Chondrocyte (in vitro differentiated cells): ENCODE data around the gene KANK3. TPM values are rescaled to one million over a fixed set of nuclear protein-coding genes. Genes with fewer than 3 reads are reported as not detected.
A peak's percentile ranks its signal among the peaks of the same experiment; 100 is the strongest.

Experiments
- DNase-seq: peaks from one replicate; pipeline ENCODE4 v3.0.0; 2021; ENCODE audit warnings: mixed read lengths, low spot score
- H3K27ac Mint-ChIP-seq: one replicate; pipeline ENCODE4 v1.8.0; 2021; ENCODE audit warnings: mild to moderate bottlenecking, moderate library complexity, mixed read lengths; ENCODE audit not compliant: unreplicated experiment
- H3K27me3 Mint-ChIP-seq: 2 replicates; pipeline ENCODE4 v1.8.0; 2021; ENCODE audit warnings: low read depth, mixed read lengths
- H3K36me3 Mint-ChIP-seq: 2 replicates; pipeline ENCODE4 v1.8.0; 2021; ENCODE audit warnings: low read depth, mixed read lengths
- H3K4me1 Mint-ChIP-seq: 2 replicates; pipeline ENCODE4 v1.8.0; 2021; ENCODE audit warnings: low read depth, mild to moderate bottlenecking, mixed read lengths
- H3K4me3 Mint-ChIP-seq: one replicate; pipeline ENCODE4 v1.8.0; 2021; ENCODE audit warnings: mild to moderate bottlenecking, moderate library complexity, mixed read lengths; ENCODE audit not compliant: unreplicated experiment
- H3K9me3 Mint-ChIP-seq: 2 replicates; pipeline ENCODE4 v1.8.0; 2021; ENCODE audit warnings: low read depth, mixed read lengths
- total RNA-seq: library from RNA; stranded (reverse); gene quantifications from 3 replicates; pipeline ENCODE4 v1.2.1, GENCODE V29; 2021
- TF ChIP-seq, protein P1 (sequence below): fragments of 200-600 bp; sonication (generic); IDR thresholded peaks from 2 replicates; pipeline ENCODE4 v1.5.0; 2021; ENCODE audit warnings: antibody characterized with exemption, mild to moderate bottlenecking, moderate library complexity

Gene KANK3
- total RNA-seq, 1 donor from 2014 or later: 1.2 TPM

GRCh38 chr19:8335343-8336071, 7.6 kb downstream of the KANK3 start:
- Mint-ChIP-seq H3K27me3 (peaks cover 26% of the 10 kb centered on the region), H3K4me3 (no peak overlapping the region), H3K36me3 (no peaks in the 10 kb centered on the region), H3K9me3 (no peaks in the 10 kb centered on the region), H3K4me1 (peaks cover 5% of the 10 kb centered on the region), H3K27ac (no peak overlapping the region)
- DNase-seq: no peak
- TF ChIP-seq, protein P1, sequence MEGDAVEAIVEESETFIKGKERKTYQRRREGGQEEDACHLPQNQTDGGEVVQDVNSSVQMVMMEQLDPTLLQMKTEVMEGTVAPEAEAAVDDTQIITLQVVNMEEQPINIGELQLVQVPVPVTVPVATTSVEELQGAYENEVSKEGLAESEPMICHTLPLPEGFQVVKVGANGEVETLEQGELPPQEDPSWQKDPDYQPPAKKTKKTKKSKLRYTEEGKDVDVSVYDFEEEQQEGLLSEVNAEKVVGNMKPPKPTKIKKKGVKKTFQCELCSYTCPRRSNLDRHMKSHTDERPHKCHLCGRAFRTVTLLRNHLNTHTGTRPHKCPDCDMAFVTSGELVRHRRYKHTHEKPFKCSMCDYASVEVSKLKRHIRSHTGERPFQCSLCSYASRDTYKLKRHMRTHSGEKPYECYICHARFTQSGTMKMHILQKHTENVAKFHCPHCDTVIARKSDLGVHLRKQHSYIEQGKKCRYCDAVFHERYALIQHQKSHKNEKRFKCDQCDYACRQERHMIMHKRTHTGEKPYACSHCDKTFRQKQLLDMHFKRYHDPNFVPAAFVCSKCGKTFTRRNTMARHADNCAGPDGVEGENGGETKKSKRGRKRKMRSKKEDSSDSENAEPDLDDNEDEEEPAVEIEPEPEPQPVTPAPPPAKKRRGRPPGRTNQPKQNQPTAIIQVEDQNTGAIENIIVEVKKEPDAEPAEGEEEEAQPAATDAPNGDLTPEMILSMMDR: peak; percentile 43

DNA sequence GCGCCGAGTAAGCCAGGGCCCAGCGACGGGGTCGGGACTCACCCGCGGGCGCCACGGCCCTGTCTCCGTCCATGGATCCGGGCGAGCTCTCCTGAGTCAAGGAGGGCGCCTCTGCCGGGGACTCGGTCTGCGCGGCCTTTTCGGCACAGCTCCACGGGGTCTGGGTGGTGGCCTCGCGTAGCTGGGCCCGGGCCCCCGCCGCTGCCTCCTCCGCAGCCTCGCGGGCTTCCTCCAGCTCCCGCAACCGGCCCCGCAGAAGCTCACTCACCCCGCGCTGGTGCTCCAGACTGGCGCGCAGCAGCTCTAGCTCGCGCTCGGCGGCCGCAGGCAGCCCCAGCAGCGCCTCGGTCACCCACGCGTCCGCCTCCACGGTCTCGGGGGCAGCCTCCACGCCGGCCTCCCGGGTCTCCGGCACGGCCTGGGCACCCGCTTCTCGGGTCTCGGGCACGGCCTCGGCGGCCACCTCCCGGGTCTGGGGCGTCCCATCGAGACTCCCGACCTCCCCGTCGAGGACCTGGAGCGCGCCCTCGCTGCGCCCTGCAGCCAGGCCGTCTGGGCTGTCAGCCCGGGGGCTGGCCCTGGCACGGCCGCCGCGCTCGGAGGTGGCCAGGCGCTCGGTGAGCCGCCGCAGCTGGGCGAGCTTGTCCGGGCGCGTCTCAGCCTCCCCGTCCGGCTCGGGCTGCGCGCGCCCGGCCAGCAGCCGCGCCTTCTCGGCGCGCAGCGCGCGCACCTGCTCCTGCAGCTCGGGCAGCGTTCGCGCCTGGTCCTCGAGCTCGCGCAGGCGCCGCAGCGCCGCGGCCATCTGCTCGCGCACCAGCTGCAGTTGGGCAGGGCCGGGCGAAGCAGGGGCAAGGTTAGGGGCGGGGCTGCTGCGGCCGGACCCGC, 8.4 kb downstream of the KANK3 start:
- H3K27me3 Mint-ChIP-seq: peaks cover 21% of the 10 kb centered on the region
- TF ChIP-seq, protein P1: no peak
- DNase-seq: no peak
- H3K4me1 Mint-ChIP-seq: peaks cover 4% of the 10 kb centered on the region
- H3K36me3 Mint-ChIP-seq: no peaks in the 10 kb centered on the region
- H3K4me3 Mint-ChIP-seq: no peak overlapping the region
- H3K27ac Mint-ChIP-seq: no peak overlapping the region
- no peaks in the 10 kb centered on the region for H3K9me3 Mint-ChIP-seq

DNA sequence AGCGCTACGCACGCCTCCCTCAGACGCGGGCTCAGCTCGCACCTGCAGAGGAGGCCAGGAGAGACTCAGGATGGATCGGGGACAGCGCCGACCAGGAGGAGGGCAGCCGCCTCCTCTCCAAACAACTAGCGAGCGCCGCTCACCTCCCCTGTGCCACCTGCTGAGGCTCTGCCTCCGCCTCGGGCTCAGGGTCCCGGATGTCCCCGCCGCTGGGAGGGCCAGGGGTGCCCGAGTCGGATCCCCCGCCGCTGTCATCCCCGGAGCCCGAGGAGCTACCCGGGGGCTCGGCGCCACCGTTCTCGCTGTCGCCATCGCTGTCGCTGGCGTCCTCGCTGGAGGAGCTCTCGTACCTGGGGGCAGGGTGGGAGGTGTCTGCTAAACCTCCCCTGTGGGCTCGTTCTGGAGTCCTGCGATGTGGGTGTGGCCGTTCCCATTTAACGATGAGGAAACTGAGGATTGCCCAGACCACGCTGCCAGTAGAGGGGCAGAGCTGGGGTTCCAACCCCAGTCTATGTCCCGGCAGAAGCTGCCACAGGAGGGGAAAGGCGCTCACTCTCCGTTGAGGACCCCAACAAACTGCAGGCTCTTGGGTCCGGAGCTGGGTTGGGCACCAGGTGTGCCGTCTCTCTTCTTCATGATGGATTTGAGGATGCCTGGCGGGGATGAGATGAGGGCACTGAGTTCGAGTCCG, 9.2 kb downstream of the KANK3 start:
- Mint-ChIP-seq H3K4me3 (no peak overlapping the region), H3K27me3 (peaks cover 18% of the 10 kb centered on the region), H3K4me1 (peaks cover 4% of the 10 kb centered on the region), H3K9me3 (no peaks in the 10 kb centered on the region), H3K27ac (no peak overlapping the region), H3K36me3 (no peaks in the 10 kb centered on the region)
- no peak for DNase-seq
- TF ChIP-seq, protein P1: no peak

GRCh38 chr19:8332976-8333766, 9.9 kb downstream of the KANK3 start:
- Mint-ChIP-seq H3K4me1 (peaks cover 4% of the 10 kb centered on the region), H3K27me3 (peaks cover 14% of the 10 kb centered on the region), H3K36me3 (no peaks in the 10 kb centered on the region), H3K9me3 (no peaks in the 10 kb centered on the region), H3K27ac (no peak overlapping the region), H3K4me3 (no peak overlapping the region)
- TF ChIP-seq, protein P1: no peak
- DNase-seq: no peak
